SK-N-SH treated with all-trans-retinoic acid at 6 μM for 48 hours (cell line): Measurements from ENCODE around the gene ORM2.

Experiments used
- ATAC-seq: fragments of 200-7000 bp; cut with Tn5 transposase; 3 replicates; pipeline ENCODE4 v1.9.1; 2020; ENCODE audit warnings: mild to moderate bottlenecking, moderate library complexity
- ARNTL ChIP-seq: fragments of 450-650 bp; formaldehyde crosslinking; IDR thresholded peaks from 2 replicates; pipeline ENCODE4 v1.5.0; 2020; ENCODE audit warnings: low read depth, mild to moderate bottlenecking, moderate library complexity, borderline replicate concordance
- CREB5 ChIP-seq: fragments of 250-450 bp; sonication (Bioruptor Pico); IDR thresholded peaks from 2 replicates; pipeline ENCODE4 v1.5.1; 2020; ENCODE audit warnings: low read depth, mild to moderate bottlenecking, moderate library complexity
- CSRNP3 ChIP-seq: fragments of 250-450 bp; sonication (Bioruptor Pico); IDR thresholded peaks from 2 replicates; pipeline ENCODE4 v1.5.1; 2021; ENCODE audit warnings: mild to moderate bottlenecking, moderate library complexity
- ESRRG ChIP-seq: fragments of 250-450 bp; sonication (Bioruptor Pico); IDR thresholded peaks from 2 replicates; pipeline ENCODE4 v1.6.1; 2021; ENCODE audit warnings: mild to moderate bottlenecking
- GLIS3 ChIP-seq: fragments of 250-450 bp; sonication (Bioruptor Pico); IDR thresholded peaks from 2 replicates; pipeline ENCODE4 v1.5.0; 2020; ENCODE audit warnings: mild to moderate bottlenecking, moderate library complexity
- ISL1 ChIP-seq: fragments of 250-450 bp; sonication (Bioruptor Pico); IDR thresholded peaks from 2 replicates; pipeline ENCODE4 v2.1.2; 2022; ENCODE audit warnings: mild to moderate bottlenecking, moderate library complexity
- OSR1 ChIP-seq: fragments of 250-450 bp; sonication (Bioruptor Pico); IDR thresholded peaks from 2 replicates; pipeline ENCODE4 v1.8.0; 2022; ENCODE audit warnings: moderate library complexity, mild to moderate bottlenecking, inconsistent platforms
- PATZ1 ChIP-seq: fragments of 250-450 bp; sonication (Bioruptor Pico); IDR thresholded peaks from 2 replicates; pipeline ENCODE4 v1.8.0; 2020; ENCODE audit warnings: mild to moderate bottlenecking, moderate library complexity, borderline replicate concordance
- POU6F1 ChIP-seq: fragments of 250-450 bp; sonication (Bioruptor Pico); IDR thresholded peaks from 2 replicates; pipeline ENCODE4 v1.8.0; 2021; ENCODE audit warnings: low read depth, mild to moderate bottlenecking, moderate library complexity, borderline replicate concordance
- PPARA ChIP-seq: fragments of 250-450 bp; sonication (Bioruptor Pico); IDR thresholded peaks from 2 replicates; pipeline ENCODE4 v1.5.0; 2020; ENCODE audit warnings: mild to moderate bottlenecking, borderline replicate concordance
- RARB ChIP-seq: fragments of 250-450 bp; sonication (Bioruptor Pico); IDR thresholded peaks from 2 replicates; pipeline ENCODE4 v1.8.0; 2021; ENCODE audit warnings: mild to moderate bottlenecking, moderate library complexity
- SNAI2 ChIP-seq: fragments of 250-450 bp; sonication (Bioruptor Pico); IDR thresholded peaks from 2 replicates; pipeline ENCODE4 v1.5.0; 2020; ENCODE audit warnings: mild to moderate bottlenecking, moderate library complexity
- TCF4 ChIP-seq: fragments of 250-450 bp; sonication (Bioruptor Pico); IDR thresholded peaks from 2 replicates; pipeline ENCODE4 v1.8.0; 2021; ENCODE audit warnings: mild to moderate bottlenecking, moderate library complexity, borderline replicate concordance
- TOX ChIP-seq: fragments of 250-450 bp; sonication (Bioruptor Pico); IDR thresholded peaks from 2 replicates; pipeline ENCODE4 v1.8.0; 2021; ENCODE audit warnings: mild to moderate bottlenecking, moderate library complexity, borderline replicate concordance
- TSHZ2 ChIP-seq: fragments of 250-450 bp; sonication (Bioruptor Pico); IDR thresholded peaks from 2 replicates; pipeline ENCODE4 v1.5.0; 2020; ENCODE audit warnings: mild to moderate bottlenecking, moderate library complexity
- ZC3H10 ChIP-seq: fragments of 250-450 bp; sonication (Bioruptor Pico); IDR thresholded peaks from 2 replicates; pipeline ENCODE4 v1.5.1; 2021; ENCODE audit warnings: mild to moderate bottlenecking, moderate library complexity
- ZFP3 ChIP-seq: fragments of 250-450 bp; sonication (Bioruptor Pico); IDR thresholded peaks from 2 replicates; pipeline ENCODE4 v1.5.0; 2020; ENCODE audit warnings: mild to moderate bottlenecking, moderate library complexity
- ZFP30 ChIP-seq: fragments of 450-650 bp; formaldehyde crosslinking; IDR thresholded peaks from 2 replicates; pipeline ENCODE4 v1.5.0; 2022; ENCODE audit warnings: mild to moderate bottlenecking, moderate library complexity
- ZNF565 ChIP-seq: fragments of 450-650 bp; formaldehyde crosslinking; conservative IDR thresholded peaks from 2 replicates; pipeline ENCODE4 v1.5.0; 2020; ENCODE audit warnings: low read depth, mild to moderate bottlenecking, moderate library complexity
- ZNF70 ChIP-seq: fragments of 450-650 bp; formaldehyde crosslinking; IDR thresholded peaks from 2 replicates; pipeline ENCODE4 v1.5.0; 2020; ENCODE audit warnings: mild to moderate bottlenecking, moderate library complexity

ORM2 gene

GRCh38 chr9:114364134-114365041 is 34.7 kb downstream of the ORM2 start (continued):
- TF ChIP-seq POU6F1 (CRISPR knock-in tag) = no peak
- TF ChIP-seq GLIS3 = no peak
- no peak for TF ChIP-seq CSRNP3 (CRISPR knock-in tag)

GRCh38 chr9:114365194-114365593 is 35.5 kb downstream of the ORM2 start:
- no peak for TF ChIP-seq CREB5 (CRISPR knock-in tag)
- no peak for TF ChIP-seq ZNF70 (CRISPR knock-in tag)
- no peak for TF ChIP-seq GLIS3
- TF ChIP-seq CSRNP3 (CRISPR knock-in tag) = no peak
- no peak for TF ChIP-seq RARB (CRISPR knock-in tag)
- TF ChIP-seq ZFP3 (CRISPR knock-in tag) = no peak
- no peak for TF ChIP-seq TSHZ2 (CRISPR knock-in tag)
- no peak for TF ChIP-seq ZFP30 (CRISPR knock-in tag)
- TF ChIP-seq TCF4 (CRISPR knock-in tag) = no peak
- TF ChIP-seq ISL1 = no peak
- TF ChIP-seq POU6F1 (CRISPR knock-in tag) = no peak
- no peak for TF ChIP-seq ARNTL (CRISPR knock-in tag)
- no peak for TF ChIP-seq ESRRG (CRISPR knock-in tag)
- no peak for TF ChIP-seq PPARA
- TF ChIP-seq OSR1 (CRISPR knock-in tag) = no peak
- no peak for TF ChIP-seq PATZ1
- no peak for TF ChIP-seq ZNF565 (CRISPR knock-in tag)
- no peak for TF ChIP-seq TOX (CRISPR knock-in tag)
- no peak for TF ChIP-seq SNAI2 (CRISPR knock-in tag)
- no peak for TF ChIP-seq ZC3H10
- ATAC-seq = no peak
